BLaER1 (cell line): ENCODE measurements around the gene GSG1L.
"Not testable (repeated sequence)": the region's sequence is repeated elsewhere in the genome, so short reads cannot be mapped to it uniquely, and the experiment has no call there.

Experiments used
- H3K27ac ChIP-seq: shearing (Covaris generic); formaldehyde crosslinking; 2 replicates; pipeline ENCODE4 v1.8.1; 2022
- H3K27me3 ChIP-seq: shearing (Covaris generic); formaldehyde crosslinking; 2 replicates; pipeline ENCODE4 v1.8.1; 2022
- H3K36me3 ChIP-seq: shearing (Covaris generic); formaldehyde crosslinking; 2 replicates; pipeline ENCODE4 v1.8.1; 2022
- H3K4me1 ChIP-seq: shearing (Covaris generic); formaldehyde crosslinking; 2 replicates; pipeline ENCODE4 v1.8.1; 2022
- H3K4me2 ChIP-seq: shearing (Covaris generic); formaldehyde crosslinking; 2 replicates; pipeline ENCODE4 v1.8.1; 2022
- H3K4me3 ChIP-seq: shearing (Covaris generic); formaldehyde crosslinking; 2 replicates; pipeline ENCODE4 v1.8.1; 2022
- H3K9ac ChIP-seq: shearing (Covaris generic); formaldehyde crosslinking; 2 replicates; pipeline ENCODE4 v1.8.1; 2022
- H3K9me3 ChIP-seq: shearing (Covaris generic); formaldehyde crosslinking; 2 replicates; pipeline ENCODE4 v1.8.1; 2022
- H4K20me1 ChIP-seq: shearing (Covaris generic); formaldehyde crosslinking; 2 replicates; pipeline ENCODE4 v1.8.1; 2022
- Cebpa-rat ChIP-seq: shearing (Covaris generic); IDR thresholded peaks from 2 replicates; pipeline ENCODE4 v1.8.1; 2022

Gene GSG1L

GRCh38 chr16:27901956-27902355, 161.6 kb downstream of the GSG1L start:
- no peaks in the 10 kb centered on the region for H3K4me1 ChIP-seq
- H3K9ac ChIP-seq, result no peak overlapping the region
- H3K9me3 ChIP-seq, result no peaks in the 10 kb centered on the region
- H3K36me3 ChIP-seq, result no peaks in the 10 kb centered on the region
- no peak overlapping the region for H3K27ac ChIP-seq
- H3K4me2 ChIP-seq, result no peak overlapping the region
- H3K27me3 ChIP-seq, result no peaks in the 10 kb centered on the region
- no peaks in the 10 kb centered on the region for H4K20me1 ChIP-seq
- H3K4me3 ChIP-seq, result no peak overlapping the region
- TF ChIP-seq Cebpa-rat, result no peak

GRCh38 chr16:27899736-27900135, 163.8 kb downstream of the GSG1L start:
- no peaks in the 10 kb centered on the region for H3K27me3 ChIP-seq
- H4K20me1 ChIP-seq, result no peaks in the 10 kb centered on the region
- H3K36me3 ChIP-seq, result no peaks in the 10 kb centered on the region
- no peak overlapping the region for H3K9ac ChIP-seq
- no peaks in the 10 kb centered on the region for H3K4me1 ChIP-seq
- no peak overlapping the region for H3K4me3 ChIP-seq
- no peaks in the 10 kb centered on the region for H3K9me3 ChIP-seq
- no peak overlapping the region for H3K27ac ChIP-seq
- H3K4me2 ChIP-seq, result no peak overlapping the region
- no peak for TF ChIP-seq Cebpa-rat

- no peak overlapping the region for H3K4me2 ChIP-seq
- H3K4me1 ChIP-seq, result no peaks in the 10 kb centered on the region
- no peaks in the 10 kb centered on the region for H3K9me3 ChIP-seq
- no peak overlapping the region for H3K27ac ChIP-seq
- no peaks in the 10 kb centered on the region for H4K20me1 ChIP-seq
- H3K9ac ChIP-seq, result no peak overlapping the region
- TF ChIP-seq Cebpa-rat, result no peak
- H3K36me3 ChIP-seq, result no peaks in the 10 kb centered on the region
- H3K4me3 ChIP-seq, result no peak overlapping the region
- H3K27me3 ChIP-seq, result 0 out of 2 replicates have a peak, but pooled peaks cover 4% of the 10 kb centered on the region
Measured at GRCh38 chr16:27894386-27894785, 169.1 kb downstream of the GSG1L start.

DNA sequence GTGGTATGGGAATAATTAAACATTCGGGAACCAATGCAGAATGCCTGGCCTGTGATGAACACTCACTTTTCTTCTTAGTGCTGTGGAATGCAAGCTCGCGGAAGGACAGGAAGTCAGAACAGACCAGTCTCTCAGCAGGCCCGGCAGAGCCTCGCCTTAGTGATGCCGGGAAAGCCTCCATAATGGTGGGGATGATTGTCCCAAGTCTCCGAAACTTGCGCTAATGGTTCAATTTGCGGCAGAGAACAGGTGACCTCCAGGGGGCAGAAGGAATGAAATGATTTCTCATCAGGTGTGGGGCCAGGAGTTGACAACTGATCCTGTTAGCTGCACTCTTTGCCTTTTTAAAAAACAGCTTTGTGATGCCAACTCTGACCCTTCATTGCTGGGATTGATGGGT, 170.6 kb downstream of the GSG1L start:
- Histone ChIP-seq H3K27me3 (0 out of 2 replicates have a peak, but pooled peaks cover 4% of the 10 kb centered on the region), H3K27ac (no peak overlapping the region), H3K4me3 (no peak overlapping the region), H3K4me2 (no peak overlapping the region), H4K20me1 (no peaks in the 10 kb centered on the region), H3K9ac (no peak overlapping the region), H3K4me1 (no peaks in the 10 kb centered on the region), H3K9me3 (no peaks in the 10 kb centered on the region), H3K36me3 (no peaks in the 10 kb centered on the region)
- TF ChIP-seq Cebpa-rat, result no peak

DNA sequence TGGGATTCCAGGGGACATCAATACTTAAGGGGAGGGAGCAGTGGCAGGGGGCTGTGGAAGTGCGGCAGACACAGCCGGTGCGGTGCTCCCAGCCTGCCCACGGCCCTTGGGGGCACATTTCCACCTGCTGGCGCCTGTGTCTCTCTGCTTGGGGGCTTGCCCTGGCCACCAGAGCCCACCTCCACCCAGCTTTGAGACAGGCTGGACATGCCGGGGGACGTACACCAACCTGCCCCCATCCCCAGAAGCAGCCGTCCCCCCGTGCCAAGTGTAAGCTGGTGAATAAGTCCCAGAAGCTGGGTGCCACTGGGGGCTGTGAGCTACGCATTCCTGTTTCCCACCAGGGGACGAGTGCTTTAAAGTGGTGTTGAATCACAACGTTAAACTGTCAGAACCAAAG, 172.6 kb downstream of the GSG1L start:
- Histone ChIP-seq H3K9ac (no peak overlapping the region), H4K20me1 (no peaks in the 10 kb centered on the region), H3K27me3 (0 out of 2 replicates have a peak, but pooled peaks cover 4% of the 10 kb centered on the region), H3K9me3 (no peaks in the 10 kb centered on the region), H3K36me3 (no peaks in the 10 kb centered on the region), H3K27ac (no peak overlapping the region), H3K4me1 (no peaks in the 10 kb centered on the region), H3K4me3 (no peak overlapping the region), H3K4me2 (no peak overlapping the region)
- TF ChIP-seq Cebpa-rat, result no peak

GRCh38 chr16:27890006-27890405, 173.5 kb downstream of the GSG1L start:
- H3K27me3 ChIP-seq, result 0 out of 2 replicates have a peak, but pooled peaks cover 4% of the 10 kb centered on the region

DNA sequence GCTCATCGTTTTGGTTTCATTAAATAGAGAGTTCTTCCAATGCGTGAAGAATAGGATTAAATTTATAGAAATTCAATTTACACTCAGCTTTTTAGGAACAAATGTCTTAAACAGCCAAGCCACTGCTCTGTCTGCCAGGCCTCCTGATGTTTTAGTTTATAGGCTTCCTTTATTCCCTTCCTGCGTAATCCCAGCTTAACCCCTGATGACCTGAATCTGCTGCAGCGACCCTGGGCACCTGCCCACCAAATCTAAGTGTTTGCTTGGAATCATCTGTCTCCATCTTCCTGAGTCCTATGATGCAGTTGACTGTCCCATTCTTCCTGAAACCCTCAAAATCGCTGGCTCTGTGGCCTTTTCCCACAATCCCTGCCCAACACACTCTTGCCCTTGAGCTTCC, 179.9 kb downstream of the GSG1L start:
- no peaks in the 10 kb centered on the region for H4K20me1 ChIP-seq
- H3K9me3 ChIP-seq, result peaks cover 4% of the 10 kb centered on the region
- no peak overlapping the region for H3K4me2 ChIP-seq
- H3K27ac ChIP-seq, result no peak overlapping the region
- no peak for TF ChIP-seq Cebpa-rat
- H3K27me3 ChIP-seq, result no peaks in the 10 kb centered on the region
- no peaks in the 10 kb centered on the region for H3K36me3 ChIP-seq
- no peak overlapping the region for H3K4me3 ChIP-seq
- no peak overlapping the region for H3K9ac ChIP-seq
- no peaks in the 10 kb centered on the region for H3K4me1 ChIP-seq

More at GRCh38 chr16:27890006-27890405, 173.5 kb downstream of the GSG1L start:
- Histone ChIP-seq H4K20me1 (no peaks in the 10 kb centered on the region), H3K27ac (no peak overlapping the region), H3K4me2 (no peak overlapping the region), H3K4me1 (no peaks in the 10 kb centered on the region), H3K9ac (no peak overlapping the region), H3K9me3 (no peaks in the 10 kb centered on the region), H3K36me3 (no peaks in the 10 kb centered on the region), H3K4me3 (no peak overlapping the region)
- TF ChIP-seq Cebpa-rat, result no peak

- no peak overlapping the region for H3K4me2 ChIP-seq
- H3K9ac ChIP-seq, result no peak overlapping the region
- no peaks in the 10 kb centered on the region for H3K36me3 ChIP-seq
- TF ChIP-seq Cebpa-rat, result no peak
- no peaks in the 10 kb centered on the region for H3K27me3 ChIP-seq
- H4K20me1 ChIP-seq, result no peaks in the 10 kb centered on the region
- no peak overlapping the region for H3K27ac ChIP-seq
- no peaks in the 10 kb centered on the region for H3K4me1 ChIP-seq
- peaks cover 22% of the 10 kb centered on the region for H3K9me3 ChIP-seq
- H3K4me3 ChIP-seq, result no peak overlapping the region
Measured at GRCh38 chr16:27880287-27880686, 183.2 kb downstream of the GSG1L start.

GRCh38 chr16:27879601-27880247, 183.8 kb downstream of the GSG1L start:
- Histone ChIP-seq H3K9ac (no peak overlapping the region), H3K4me1 (no peaks in the 10 kb centered on the region), H3K27ac (no peak overlapping the region), H3K4me2 (no peak overlapping the region), H3K9me3 (peaks cover 28% of the 10 kb centered on the region), H3K27me3 (no peaks in the 10 kb centered on the region), H3K36me3 (no peaks in the 10 kb centered on the region), H3K4me3 (no peak overlapping the region), H4K20me1 (no peaks in the 10 kb centered on the region)
- TF ChIP-seq Cebpa-rat, result no peak

- H3K4me3 ChIP-seq, H3K27ac ChIP-seq, H3K9ac ChIP-seq, H3K36me3 ChIP-seq, H3K4me1 ChIP-seq, H4K20me1 ChIP-seq, H3K4me2 ChIP-seq, H3K27me3 ChIP-seq: not testable (repeated sequence)
- H3K9me3 ChIP-seq, result peaks cover 31% of the 10 kb centered on the region
Measured at GRCh38 chr16:27872627-27873026, 190.9 kb downstream of the GSG1L start.
